Left ventricle myocardium inferior (tissue), 1 donor: ENCODE data around the gene PCCA. TPM values are rescaled to one million over a fixed set of nuclear protein-coding genes. Genes with fewer than 3 reads are reported as not detected.

Experiments
- DNase-seq: peaks from one replicate; pipeline ENCODE4 v3.0.0-alpha.2; 2020
- H3K27ac ChIP-seq: fragments of 200-600 bp; replicated peaks from 2 replicates; pipeline ENCODE4 v1.8.0; 2021
- H3K27me3 ChIP-seq: fragments of 200-600 bp; 2 replicates; pipeline ENCODE4 v1.8.0; 2021; ENCODE audit warnings: low read depth
- H3K36me3 ChIP-seq: fragments of 200-600 bp; 2 replicates; pipeline ENCODE4 v1.8.0; 2021
- H3K4me1 ChIP-seq: fragments of 200-600 bp; 2 replicates; pipeline ENCODE4 v1.8.0; 2021
- H3K4me3 ChIP-seq: fragments of 200-600 bp; 2 replicates; pipeline ENCODE4 v1.8.0; 2021; ENCODE audit warnings: mild to moderate bottlenecking, moderate library complexity
- H3K9me3 ChIP-seq: fragments of 200-600 bp; replicated peaks from 2 replicates; pipeline ENCODE4 v1.8.0; 2021
- intact Hi-C: fragments of 100-400 bp; cut with micrococcal nuclease; formaldehyde crosslinking; loops from one replicate; pipeline ENCODE4 v1.11.0; 2022
- total RNA-seq: library from RNA; stranded (reverse); fragmentation: NEBNext Ultra II Directional; extraction: Animal tissue kit (Norgen Biotek cat#: 25700); gene quantifications from one replicate; pipeline ENCODE4 v1.2.1, GENCODE V29; 2021
- TF ChIP-seq, protein P1 (sequence below): fragments of 200-600 bp; IDR thresholded peaks from 2 replicates; pipeline ENCODE4 v1.8.0; 2021; ENCODE audit warnings: antibody characterized with exemption, mild to moderate bottlenecking, borderline replicate concordance
- donor health status: DM: no; HTN: yes; CAD: no; lungs with severe emphysema.

The PCCA gene
- total RNA-seq, 1 donor from 2014 or later, result 65.4 TPM

DNA sequence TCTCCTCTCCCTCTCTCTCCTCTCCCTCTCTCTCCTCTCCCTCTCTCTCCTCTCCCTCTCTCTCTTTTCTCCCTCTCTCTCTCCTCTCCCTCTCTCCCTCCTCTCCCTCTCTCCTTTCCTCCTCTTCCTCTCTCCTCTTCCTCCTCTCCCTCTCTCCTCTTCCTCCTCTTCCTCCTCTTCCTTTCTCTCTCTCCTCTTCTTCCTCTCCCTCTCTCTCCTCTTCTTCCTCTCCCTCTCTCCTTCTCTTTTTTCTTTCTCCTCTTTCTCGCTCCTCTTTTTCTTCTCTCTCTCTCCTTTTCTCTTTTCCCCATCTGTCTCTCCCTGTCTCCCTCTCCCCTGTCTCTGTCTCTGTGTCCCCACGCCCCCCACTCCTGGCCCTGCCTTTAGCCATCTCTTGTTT is 363.0 kb downstream of the PCCA start:
- TF ChIP-seq, protein P1, sequence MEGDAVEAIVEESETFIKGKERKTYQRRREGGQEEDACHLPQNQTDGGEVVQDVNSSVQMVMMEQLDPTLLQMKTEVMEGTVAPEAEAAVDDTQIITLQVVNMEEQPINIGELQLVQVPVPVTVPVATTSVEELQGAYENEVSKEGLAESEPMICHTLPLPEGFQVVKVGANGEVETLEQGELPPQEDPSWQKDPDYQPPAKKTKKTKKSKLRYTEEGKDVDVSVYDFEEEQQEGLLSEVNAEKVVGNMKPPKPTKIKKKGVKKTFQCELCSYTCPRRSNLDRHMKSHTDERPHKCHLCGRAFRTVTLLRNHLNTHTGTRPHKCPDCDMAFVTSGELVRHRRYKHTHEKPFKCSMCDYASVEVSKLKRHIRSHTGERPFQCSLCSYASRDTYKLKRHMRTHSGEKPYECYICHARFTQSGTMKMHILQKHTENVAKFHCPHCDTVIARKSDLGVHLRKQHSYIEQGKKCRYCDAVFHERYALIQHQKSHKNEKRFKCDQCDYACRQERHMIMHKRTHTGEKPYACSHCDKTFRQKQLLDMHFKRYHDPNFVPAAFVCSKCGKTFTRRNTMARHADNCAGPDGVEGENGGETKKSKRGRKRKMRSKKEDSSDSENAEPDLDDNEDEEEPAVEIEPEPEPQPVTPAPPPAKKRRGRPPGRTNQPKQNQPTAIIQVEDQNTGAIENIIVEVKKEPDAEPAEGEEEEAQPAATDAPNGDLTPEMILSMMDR, result no peak
- no peak overlapping the region for H3K4me3 ChIP-seq
- intact Hi-C loops, result no loop called here
- H3K27ac ChIP-seq, result no peak overlapping the region
- H3K4me1 ChIP-seq, result no peaks in the 10 kb centered on the region
- H3K27me3 ChIP-seq, result no peaks in the 10 kb centered on the region
- peaks cover 19% of the 10 kb centered on the region for H3K36me3 ChIP-seq
- no peak for DNase-seq
- H3K9me3 ChIP-seq, result no peaks in the 10 kb centered on the region

DNA sequence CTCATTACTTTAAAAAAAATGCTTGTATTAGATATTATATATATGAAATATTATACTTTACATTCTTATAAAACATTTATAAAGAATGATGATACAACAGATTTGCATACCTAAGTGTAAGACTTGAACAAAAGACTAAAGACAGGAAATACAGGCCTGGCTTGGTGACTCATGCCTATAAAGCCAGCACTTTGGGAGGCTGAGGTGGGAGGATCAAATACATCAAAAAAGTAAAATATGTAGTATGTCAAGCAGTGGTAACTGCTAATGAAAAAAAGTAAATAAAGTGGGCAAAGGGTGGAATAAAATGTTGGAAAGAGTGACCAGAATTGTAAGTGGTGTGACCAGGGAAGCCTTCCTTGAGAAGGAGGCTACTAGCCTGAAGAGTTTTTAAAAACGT is 366.0 kb downstream of the PCCA start:
- intact Hi-C loops, result no loop called here
- no peak overlapping the region for H3K4me3 ChIP-seq
- no peaks in the 10 kb centered on the region for H3K4me1 ChIP-seq
- H3K9me3 ChIP-seq, result peaks cover 6% of the 10 kb centered on the region
- TF ChIP-seq, protein P1, result no peak
- H3K27ac ChIP-seq, result no peak overlapping the region
- DNase-seq, result no peak
- peaks cover 20% of the 10 kb centered on the region for H3K36me3 ChIP-seq
- no peaks in the 10 kb centered on the region for H3K27me3 ChIP-seq

DNA sequence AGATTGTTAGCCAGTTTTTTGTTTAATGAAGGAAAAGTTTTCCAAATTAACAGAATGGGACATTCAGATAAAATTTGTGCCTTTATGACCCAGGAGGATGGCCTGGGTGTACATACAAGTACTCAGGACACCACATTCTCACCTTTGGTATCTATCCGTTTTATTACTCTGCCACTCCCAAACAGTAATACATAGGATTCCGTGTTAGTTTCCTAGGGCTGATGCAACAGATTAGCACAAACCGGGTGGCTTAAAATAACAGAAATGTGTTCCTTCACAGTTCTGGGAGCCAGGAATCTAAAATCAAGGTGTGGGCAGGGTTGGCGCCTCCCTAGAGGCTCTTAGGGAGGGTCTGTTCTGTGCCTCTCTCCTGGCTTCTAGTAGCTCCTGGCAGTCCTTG is 369.8 kb downstream of the PCCA start:
- no peak for DNase-seq
- Histone ChIP-seq H3K9me3 (peaks cover 6% of the 10 kb centered on the region), H3K4me1 (peaks cover 3% of the 10 kb centered on the region), H3K27ac (no peak overlapping the region), H3K27me3 (no peaks in the 10 kb centered on the region), H3K4me3 (no peak overlapping the region), H3K36me3 (peaks cover 17% of the 10 kb centered on the region)
- TF ChIP-seq, protein P1, result no peak
- intact Hi-C loops, result no loop called here

DNA sequence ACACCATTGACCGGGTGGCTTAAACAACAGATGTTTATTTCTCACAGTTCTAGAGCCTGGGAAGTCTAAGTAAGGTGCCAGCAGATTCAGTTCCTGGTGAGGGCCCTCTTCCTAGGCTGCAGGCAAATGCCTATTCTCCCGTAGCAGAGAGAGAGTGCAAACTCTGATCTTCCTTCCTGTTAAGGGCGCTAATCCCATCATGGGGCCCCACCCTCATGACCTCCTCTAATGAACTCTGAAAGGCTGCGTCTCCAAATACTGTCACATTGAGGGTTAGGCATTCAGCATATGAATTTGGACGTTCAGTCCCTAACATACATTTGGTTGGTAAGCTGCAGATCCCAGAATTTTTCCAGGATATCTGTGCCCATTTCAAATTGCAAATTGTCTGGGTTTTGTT is 370.9 kb downstream of the PCCA start:
- Histone ChIP-seq H3K27me3 (no peaks in the 10 kb centered on the region), H3K9me3 (peaks cover 6% of the 10 kb centered on the region), H3K27ac (no peak overlapping the region), H3K4me3 (no peak overlapping the region), H3K36me3 (peaks cover 17% of the 10 kb centered on the region), H3K4me1 (peaks cover 6% of the 10 kb centered on the region)
- TF ChIP-seq, protein P1, result no peak
- DNase-seq, result no peak
- intact Hi-C loops, result no loop called here

DNA sequence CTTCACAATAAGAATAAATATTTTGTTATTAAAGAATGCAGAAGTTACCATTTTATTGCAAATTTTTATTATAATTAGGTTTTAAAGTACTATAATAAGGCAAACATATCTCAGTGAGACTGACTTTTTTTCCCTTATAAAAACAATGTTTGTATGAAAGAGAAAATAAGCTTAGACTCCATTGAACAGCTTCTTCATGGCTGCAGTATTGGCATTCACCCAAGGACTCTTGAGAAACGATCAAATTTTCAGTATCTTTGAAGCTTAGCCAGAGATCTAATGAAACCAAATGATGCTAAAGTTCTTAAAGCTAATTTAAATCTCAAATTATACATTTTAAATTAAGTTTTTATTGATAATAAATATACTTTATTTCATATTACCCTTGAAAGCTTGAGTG is 371.4 kb downstream of the PCCA start:
- Histone ChIP-seq H3K4me3 (no peak overlapping the region), H3K27ac (no peak overlapping the region), H3K4me1 (peaks cover 6% of the 10 kb centered on the region), H3K9me3 (peaks cover 6% of the 10 kb centered on the region), H3K27me3 (no peaks in the 10 kb centered on the region), H3K36me3 (peaks cover 17% of the 10 kb centered on the region)
- intact Hi-C loops, result no loop called here
- DNase-seq, result no peak
- TF ChIP-seq, protein P1, result no peak

DNA sequence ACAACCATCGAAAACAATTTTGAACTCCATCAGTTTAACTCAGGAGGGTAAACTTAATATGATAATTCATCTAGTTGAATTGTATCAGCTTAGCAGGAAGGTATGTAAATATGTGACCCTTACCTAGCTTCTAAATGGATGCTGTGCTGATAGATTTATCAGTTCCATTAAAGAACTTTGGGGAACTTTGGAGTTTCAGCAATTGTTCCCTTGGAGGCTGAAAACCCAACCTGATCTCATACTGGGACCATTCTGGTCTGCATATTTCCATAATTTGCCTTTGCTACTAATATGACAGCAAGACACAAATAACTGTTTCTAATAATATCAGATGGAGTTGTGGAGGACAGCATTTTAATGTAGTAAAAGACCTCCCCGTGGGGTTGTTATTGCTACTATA is 371.9 kb downstream of the PCCA start:
- Histone ChIP-seq H3K27me3 (no peaks in the 10 kb centered on the region), H3K36me3 (peaks cover 17% of the 10 kb centered on the region), H3K4me1 (peaks cover 6% of the 10 kb centered on the region), H3K27ac (no peak overlapping the region), H3K9me3 (peaks cover 6% of the 10 kb centered on the region), H3K4me3 (no peak overlapping the region)
- TF ChIP-seq, protein P1, result no peak
- DNase-seq, result no peak
- intact Hi-C loops, result no loop called here
